Keratinocyte (primary cell): ENCODE data around the gene VRK1.

ENCODE experiments used
- EZH2 ChIP-seq: IDR thresholded peaks from one replicate; pipeline ENCODE4 v1.6.1; 2012; ENCODE audit warnings: inconsistent platforms, mild to moderate bottlenecking, low read length, moderate library complexity
- TF ChIP-seq, protein P1 (sequence below), 3 experiments: IDR thresholded peaks in 1 of 3; conservative IDR thresholded peaks in 1 of 3; optimal IDR thresholded peaks in 1 of 3; 2 replicates in 2 of 3; 3 replicates in 1 of 3; pipeline versions ENCODE3 to v1.5.1; 2011; ENCODE audit warnings: low read length in 3 of 3, mild to moderate bottlenecking in 3 of 3, moderate library complexity in 2 of 3, control low read depth in 1 of 3, inconsistent platforms in 1 of 3; ENCODE audit not compliant: insufficient read depth in 2 of 3; ENCODE audit errors: extremely low read depth in 1 of 3

DNA sequence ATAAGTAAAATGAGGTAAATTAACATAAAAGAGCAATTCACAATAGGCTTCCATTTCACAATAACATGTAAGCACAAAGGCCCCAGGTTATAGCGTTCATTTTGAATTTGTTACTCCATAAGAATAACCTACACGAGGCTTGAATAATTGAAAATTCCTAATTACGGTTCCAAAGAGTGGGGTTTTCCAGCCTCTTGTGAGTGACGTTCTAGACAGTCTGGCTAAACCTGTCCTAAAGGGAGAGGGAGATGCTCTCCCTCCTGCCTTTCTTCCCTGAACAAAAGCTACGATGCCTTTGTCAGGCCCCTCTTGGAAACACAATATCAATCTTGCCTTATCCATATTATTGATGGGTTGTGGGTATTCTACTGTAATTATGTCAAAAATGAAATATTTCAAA lies 24.3 kb upstream of the VRK1 start:
- TF ChIP-seq, protein P1, sequence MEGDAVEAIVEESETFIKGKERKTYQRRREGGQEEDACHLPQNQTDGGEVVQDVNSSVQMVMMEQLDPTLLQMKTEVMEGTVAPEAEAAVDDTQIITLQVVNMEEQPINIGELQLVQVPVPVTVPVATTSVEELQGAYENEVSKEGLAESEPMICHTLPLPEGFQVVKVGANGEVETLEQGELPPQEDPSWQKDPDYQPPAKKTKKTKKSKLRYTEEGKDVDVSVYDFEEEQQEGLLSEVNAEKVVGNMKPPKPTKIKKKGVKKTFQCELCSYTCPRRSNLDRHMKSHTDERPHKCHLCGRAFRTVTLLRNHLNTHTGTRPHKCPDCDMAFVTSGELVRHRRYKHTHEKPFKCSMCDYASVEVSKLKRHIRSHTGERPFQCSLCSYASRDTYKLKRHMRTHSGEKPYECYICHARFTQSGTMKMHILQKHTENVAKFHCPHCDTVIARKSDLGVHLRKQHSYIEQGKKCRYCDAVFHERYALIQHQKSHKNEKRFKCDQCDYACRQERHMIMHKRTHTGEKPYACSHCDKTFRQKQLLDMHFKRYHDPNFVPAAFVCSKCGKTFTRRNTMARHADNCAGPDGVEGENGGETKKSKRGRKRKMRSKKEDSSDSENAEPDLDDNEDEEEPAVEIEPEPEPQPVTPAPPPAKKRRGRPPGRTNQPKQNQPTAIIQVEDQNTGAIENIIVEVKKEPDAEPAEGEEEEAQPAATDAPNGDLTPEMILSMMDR (optimal IDR thresholded peaks at IDR 0.05 in 1 of 3, IDR thresholded peaks at IDR 0.05 in 1 of 3, conservative IDR thresholded peaks at IDR 0.05 in 1 of 3; ENCODE audit: extremely low read depth in 1 of 3, insufficient read depth in 2 of 3, low read length in 3 of 3), result no peak
- TF ChIP-seq EZH2, result no peak
